OCI-LY3 (cell line): ENCODE results near the gene INPP5A.

Experiments used
- H2AFZ ChIP-seq: fragments of 200-600, 300-600 bp; shearing (Covaris generic); 2 replicates; pipeline ENCODE4 v1.6.0; 2014; ENCODE audit warnings: antibody characterized with exemption, low read depth, low read length
- H3K27ac ChIP-seq: fragments of 200-600, 300-600 bp; sonication (generic); 2 replicates; pipeline ENCODE4 v1.5.1; 2014; ENCODE audit warnings: mild to moderate bottlenecking, low read length, moderate library complexity, mixed read lengths
- H3K27me3 ChIP-seq: fragments of 200-600, 300-600 bp; sonication (generic); 2 replicates; pipeline ENCODE4 v1.6.1; 2014; ENCODE audit warnings: low read depth, low read length, mixed read lengths
- H3K36me3 ChIP-seq: fragments of 200-600, 300-600 bp; sonication (generic); replicated peaks from 2 replicates; pipeline ENCODE3; 2014; ENCODE audit warnings: low read depth, low read length, mixed read lengths
- H3K4me1 ChIP-seq: fragments of 300-600, 200-600 bp; sonication (generic); 2 replicates; pipeline ENCODE4 v1.6.1; 2014; ENCODE audit warnings: low read length, mixed read lengths
- H3K4me2 ChIP-seq: fragments of 200-600, 300-600 bp; sonication (generic); 2 replicates; pipeline ENCODE4 v1.6.1; 2014; ENCODE audit warnings: low read length, mixed read lengths
- H3K4me3 ChIP-seq: fragments of 300-600, 200-600 bp; sonication (generic); 2 replicates; pipeline ENCODE4 v1.5.1; 2014; ENCODE audit warnings: antibody characterized with exemption, mild to moderate bottlenecking, low read length, moderate library complexity
- H3K79me2 ChIP-seq: fragments of 300-600, 200-600 bp; shearing (Covaris generic); 2 replicates; pipeline ENCODE4 v1.6.1; 2014; ENCODE audit warnings: mild to moderate bottlenecking, low read length, mixed read lengths
- H3K9ac ChIP-seq: fragments of 300-600, 200-600 bp; shearing (Covaris generic); 2 replicates; pipeline ENCODE4 v1.6.0; 2014; ENCODE audit warnings: mild to moderate bottlenecking, low read length, moderate library complexity
- H3K9me3 ChIP-seq: fragments of 200-600, 300-600 bp; shearing (Covaris generic); 2 replicates; pipeline ENCODE4 v1.6.1; 2014; ENCODE audit warnings: low read length, mixed read lengths; ENCODE audit not compliant: insufficient read depth
- H4K20me1 ChIP-seq: fragments of 200-600, 300-600 bp; sonication (generic); 2 replicates; pipeline ENCODE4 v1.6.1; 2016; ENCODE audit warnings: low read length, mixed read lengths; ENCODE audit not compliant: insufficient read depth
- CTCF ChIP-seq: fragments of 200-600, 300-600 bp; sonication (generic); IDR thresholded peaks from 2 replicates; pipeline ENCODE4 v1.5.1; 2014; ENCODE audit warnings: antibody characterized with exemption, low read length, low read depth
- EZH2phosphoT487 ChIP-seq: fragments of 200-600 bp; shearing (Covaris generic); IDR thresholded peaks from 2 replicates; pipeline ENCODE4 v1.6.1; 2018; ENCODE audit warnings: antibody characterized with exemption, mixed run types, low read depth

Gene INPP5A

GRCh38 chr10:132814469-132814856, 276.9 kb downstream of the INPP5A start:
- H3K9me3 ChIP-seq: no peaks in the 10 kb centered on the region
- H2AFZ ChIP-seq: no peak overlapping the region
- no peaks in the 10 kb centered on the region for H3K27me3 ChIP-seq
- H3K4me2 ChIP-seq: no peak overlapping the region
- no peaks in the 10 kb centered on the region for H4K20me1 ChIP-seq
- no peaks in the 10 kb centered on the region for H3K79me2 ChIP-seq
- TF ChIP-seq CTCF (no peak), EZH2phosphoT487 (no peak)
- no peaks in the 10 kb centered on the region for H3K4me1 ChIP-seq
- H3K27ac ChIP-seq: no peak overlapping the region
- no peak overlapping the region for H3K4me3 ChIP-seq
- no peaks in the 10 kb centered on the region for H3K36me3 ChIP-seq
- no peak overlapping the region for H3K9ac ChIP-seq

GRCh38 chr10:132815168-132815857, 277.7 kb downstream of the INPP5A start:
- no peaks in the 10 kb centered on the region for H3K4me1 ChIP-seq
- H3K36me3 ChIP-seq: no peaks in the 10 kb centered on the region
- no peak overlapping the region for H3K4me2 ChIP-seq

DNA sequence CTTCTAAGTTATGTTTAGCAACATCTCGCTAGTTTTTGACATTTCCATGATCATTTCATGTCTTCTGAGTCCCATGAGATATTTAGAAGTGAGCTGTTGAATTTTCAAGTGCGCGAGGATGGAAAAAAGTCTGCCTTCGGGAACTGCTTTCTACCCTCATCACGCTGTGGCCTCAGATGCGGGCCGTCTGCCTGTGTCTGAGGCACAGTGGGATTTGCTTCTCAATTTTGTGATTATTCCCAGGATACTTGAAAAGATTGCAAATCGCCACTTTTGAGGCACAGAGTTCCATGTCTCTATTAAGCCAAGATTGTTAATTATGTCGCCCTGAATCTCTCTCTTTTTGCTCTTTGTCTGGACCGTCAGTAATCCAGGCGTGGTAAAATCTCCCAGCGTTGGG, 279.1 kb downstream of the INPP5A start:
- Histone ChIP-seq H3K4me2 (no peak overlapping the region), H4K20me1 (no peaks in the 10 kb centered on the region), H3K9me3 (no peaks in the 10 kb centered on the region), H2AFZ (no peak overlapping the region), H3K4me1 (no peaks in the 10 kb centered on the region), H3K27ac (no peak overlapping the region), H3K4me3 (no peak overlapping the region), H3K36me3 (no peaks in the 10 kb centered on the region), H3K79me2 (no peaks in the 10 kb centered on the region), H3K9ac (no peak overlapping the region), H3K27me3 (no peaks in the 10 kb centered on the region)
- TF ChIP-seq CTCF (no peak), EZH2phosphoT487 (no peak)

More at GRCh38 chr10:132815168-132815857, 277.7 kb downstream of the INPP5A start:
- Histone ChIP-seq H3K79me2 (no peaks in the 10 kb centered on the region), H3K4me3 (no peak overlapping the region), H3K27me3 (no peaks in the 10 kb centered on the region), H3K9me3 (no peaks in the 10 kb centered on the region), H4K20me1 (no peaks in the 10 kb centered on the region), H3K27ac (no peak overlapping the region), H2AFZ (no peak overlapping the region), H3K9ac (no peak overlapping the region)
- TF ChIP-seq EZH2phosphoT487 (no peak), CTCF (no peak)

GRCh38 chr10:132817701-132818211, 280.2 kb downstream of the INPP5A start:
- no peak overlapping the region for H2AFZ ChIP-seq
- no peak overlapping the region for H3K4me2 ChIP-seq
- H3K4me3 ChIP-seq: no peak overlapping the region
- H3K9ac ChIP-seq: no peak overlapping the region
- H3K4me1 ChIP-seq: no peaks in the 10 kb centered on the region
- H3K79me2 ChIP-seq: no peaks in the 10 kb centered on the region
- no peaks in the 10 kb centered on the region for H3K27me3 ChIP-seq
- H3K36me3 ChIP-seq: no peaks in the 10 kb centered on the region
- H4K20me1 ChIP-seq: no peaks in the 10 kb centered on the region
- TF ChIP-seq EZH2phosphoT487 (no peak), CTCF (no peak)
- H3K9me3 ChIP-seq: no peaks in the 10 kb centered on the region
- no peak overlapping the region for H3K27ac ChIP-seq
